HepG2 (cell line): ENCODE results near the gene RHBDL1. TPM values are rescaled to one million over a fixed set of nuclear protein-coding genes. Genes with fewer than 3 reads are reported as not detected.

Experiments
- CENPBD1 ChIP-seq: sonication (generic); formaldehyde crosslinking; IDR thresholded peaks from 2 replicates; pipeline ENCODE4 v1.8.0; 2022; ENCODE audit warnings: missing genetic modification reagents, low read depth, mild to moderate bottlenecking, borderline replicate concordance
- CHCHD3 ChIP-seq: sonication (generic); formaldehyde crosslinking; IDR thresholded peaks from 2 replicates; pipeline ENCODE4 v1.8.0; 2022; ENCODE audit warnings: mild to moderate bottlenecking, missing genetic modification reagents, moderate library complexity
- FLYWCH1 ChIP-seq: sonication (generic); formaldehyde crosslinking; IDR thresholded peaks from 2 replicates; pipeline ENCODE4 v1.8.1; 2023; ENCODE audit warnings: mild to moderate bottlenecking, missing genetic modification reagents
- GATAD1 ChIP-seq: IDR thresholded peaks from 2 replicates; pipeline ENCODE4 v1.6.1; 2016; ENCODE audit warnings: missing genetic modification reagents, missing compliant biosample characterization
- HMGXB4 ChIP-seq, 2 experiments: sonication (generic) in 1 of 2; formaldehyde crosslinking in 1 of 2; IDR thresholded peaks; 2 replicates each; pipeline versions ENCODE4 v1.4.0 to v1.6.1; 2018 to 2020; ENCODE audit warnings: missing genetic modification reagents in 2 of 2, borderline replicate concordance in 1 of 2, low read depth in 1 of 2, mild to moderate bottlenecking in 1 of 2, missing biosample characterization in 1 of 2
- IKZF4 ChIP-seq: sonication (generic); formaldehyde crosslinking; IDR thresholded peaks from 2 replicates; pipeline ENCODE4 v1.5.1; 2020; ENCODE audit warnings: borderline replicate concordance, mild to moderate bottlenecking, low read depth, missing genetic modification reagents; ENCODE audit errors: not compliant biosample characterization
- RBAK ChIP-seq: sonication (generic); formaldehyde crosslinking; IDR thresholded peaks from 2 replicates; pipeline ENCODE4 v1.5.1; 2020; ENCODE audit warnings: mild to moderate bottlenecking, missing genetic modification reagents
- RBFOX2 ChIP-seq: fragments of 200-400 bp; formaldehyde crosslinking; IDR thresholded peaks from 2 replicates; pipeline ENCODE4 v1.6.1; 2017; ENCODE audit warnings: low read depth, mild to moderate bottlenecking, low read length
- REL ChIP-seq: sonication (generic); formaldehyde crosslinking; conservative IDR thresholded peaks from 2 replicates; pipeline ENCODE4 v1.8.0; 2022; ENCODE audit warnings: mild to moderate bottlenecking, missing genetic modification reagents, moderate library complexity
- ZBTB40 ChIP-seq, 2 experiments: fragments of 450-650 bp in 1 of 2; sonication (generic) in 1 of 2; formaldehyde crosslinking in 1 of 2; IDR thresholded peaks; 2 replicates each; pipeline versions ENCODE4 v1.6.1 to v1.8.0; 2016 to 2022; ENCODE audit warnings: antibody characterized with exemption in 1 of 2, mild to moderate bottlenecking in 1 of 2, missing genetic modification reagents in 1 of 2
- ZBTB44 ChIP-seq: sonication (generic); formaldehyde crosslinking; IDR thresholded peaks from 2 replicates; pipeline ENCODE4 v1.4.0; 2020; ENCODE audit warnings: missing genetic modification reagents
- ZFP36L2 ChIP-seq: sonication (generic); formaldehyde crosslinking; IDR thresholded peaks from 2 replicates; pipeline ENCODE4 v1.4.0; 2020; ENCODE audit warnings: missing genetic modification reagents
- ZMAT3 ChIP-seq: sonication (generic); formaldehyde crosslinking; conservative IDR thresholded peaks from 2 replicates; pipeline ENCODE4 v1.7.0; 2021; ENCODE audit warnings: missing genetic modification reagents
- ZNF230 ChIP-seq: sonication (generic); formaldehyde crosslinking; IDR thresholded peaks from 2 replicates; pipeline ENCODE4 v1.4.0; 2020; ENCODE audit warnings: mild to moderate bottlenecking, missing genetic modification reagents
- ZNF598 ChIP-seq: sonication (generic); formaldehyde crosslinking; IDR thresholded peaks from 2 replicates; pipeline ENCODE4 v1.5.1; 2020; ENCODE audit warnings: mild to moderate bottlenecking, missing genetic modification reagents, borderline replicate concordance
- polyA plus RNA-seq, 8 experiments: library from polyadenylated mRNA; depleted of rRNA in 3 of 8; stranded (reverse) in 7 of 8; unstranded in 1 of 8; fragments of >200 nt; fragmentation: Illumina TruSeq in 4 of 8; extraction: Trizol in 4 of 8; gene quantifications; 2 replicates each; pipeline versions ENCODE4 v1.2.1 to v1.2.3, GENCODE V29; 2011 to 2016; ENCODE audit warnings: low read depth in 4 of 8, missing spikeins in 1 of 8, mixed read lengths in 1 of 8; ENCODE audit not compliant: insufficient read depth in 1 of 8
- total RNA-seq, 5 experiments: library from RNA; depleted of rRNA; stranded (reverse); fragments of >200 nt; fragmentation: Illumina TruSeq; extraction: Trizol; gene quantifications; 2 replicates each; pipeline ENCODE4 v1.2.3, GENCODE V29; 2016; ENCODE audit warnings: low read depth in 1 of 5

Gene RHBDL1
- total and polyA plus RNA-seq, 2 of the 13 experiments (the other 11 are each of a cell fraction or from before 2014, with no cell fraction given), result 1.8 to 3.8 TPM

GRCh38 chr16:667780-668518 is 7.5 kb upstream of the RHBDL1 start, which contains the start of gene RHOT2 (continued):
- TF ChIP-seq HMGXB4 (CRISPR knock-in tag; IDR thresholded peaks at IDR 0.05; ENCODE audit: borderline replicate concordance in 1 of 2, low read depth in 1 of 2) (peak; percentile 83 to 90; a peak in 3 of 4 replicates), FLYWCH1 (CRISPR knock-in tag) (no peak), GATAD1 (CRISPR knock-in tag) (peak; percentile 90), RBAK (CRISPR knock-in tag) (no peak), ZMAT3 (CRISPR knock-in tag) (peak; percentile 78; the same call in 1 of the 2 replicates), ZNF230 (CRISPR knock-in tag) (no peak), IKZF4 (CRISPR knock-in tag) (no peak), CHCHD3 (CRISPR knock-in tag) (0 out of 2 replicates have a peak, but pooled peaks have one; percentile 23), REL (CRISPR knock-in tag) (0 out of 2 replicates have a peak, but pooled peaks have one; percentile 6), ZBTB40 (IDR thresholded peaks at IDR 0.05) (peak; percentile 71), ZBTB40 (CRISPR knock-in tag; IDR thresholded peaks at IDR 0.05) (no peak), RBFOX2 (peak; percentile 84), CENPBD1 (no peak; the same call in 1 of the 2 replicates), ZBTB44 (CRISPR knock-in tag) (no peak; the same call in 1 of the 2 replicates), ZNF598 (CRISPR knock-in tag) (no peak), ZFP36L2 (CRISPR knock-in tag) (no peak)
